H1 (cell line): ENCODE measurements around the gene C20orf144. TPM values are rescaled to one million over a fixed set of nuclear protein-coding genes. Genes with fewer than 3 reads are reported as not detected.

Experiments
- BCL11A ChIP-seq, 2 experiments: IDR thresholded peaks; one replicate each; pipeline ENCODE4 v1.6.1; 2011; ENCODE audit warnings: low read depth in 2 of 2, low read length in 2 of 2, mild to moderate bottlenecking in 2 of 2
- HDAC6 ChIP-seq: IDR thresholded peaks from one replicate; pipeline ENCODE4 v1.7.1; 2012; ENCODE audit warnings: low read depth, mild to moderate bottlenecking, inconsistent platforms, low read length, moderate library complexity
- KDM4A ChIP-seq: IDR thresholded peaks from one replicate; pipeline ENCODE4 v1.7.1; 2012; ENCODE audit warnings: low read depth, mild to moderate bottlenecking, moderate library complexity, low read length, inconsistent platforms; ENCODE audit not compliant: severe bottlenecking
- NANOG ChIP-seq: IDR thresholded peaks from 2 replicates; pipeline ENCODE4 v1.6.1; 2011; ENCODE audit warnings: low read length, low read depth, mild to moderate bottlenecking, inconsistent platforms; ENCODE audit not compliant: insufficient read depth, poor library complexity, severe bottlenecking
- RBBP5 ChIP-seq: IDR thresholded peaks from 2 replicates; pipeline ENCODE4 v1.7.1; 2012; ENCODE audit warnings: low read depth, mild to moderate bottlenecking, inconsistent platforms, low read length, moderate library complexity, borderline replicate concordance
- RNF2 ChIP-seq: fragments of 200-900, 300-1000 bp; sonication (generic); IDR thresholded peaks from 2 replicates; pipeline ENCODE4 v1.7.1; 2016; ENCODE audit warnings: borderline replicate concordance, low read depth, mild to moderate bottlenecking, antibody characterized with exemption, low read length; ENCODE audit not compliant: poor library complexity, severe bottlenecking; ENCODE audit errors: missing control alignments
- polyA plus RNA-seq, 7 experiments: library from polyadenylated mRNA; depleted of rRNA in 3 of 7; stranded (reverse) in 5 of 7; unstranded in 2 of 7; fragments of >200 nt in 5 of 7; fragments of 200-250 nt in 2 of 7; gene quantifications; 1 replicate in 5 of 7; 2 replicates in 1 of 7; 4 replicates in 1 of 7; pipeline versions ENCODE4 v1.2.1 to v1.2.3, GENCODE V29; 2011 to 2013; ENCODE audit warnings: missing spikeins in 2 of 7, mixed read lengths in 2 of 7
- total RNA-seq: library from RNA; stranded (reverse); fragmentation: NEBNext Ultra II Directional; extraction: Animal tissue kit (Norgen Biotek cat#: 25700); gene quantifications from 2 replicates; pipeline ENCODE4 v1.2.1, GENCODE V29; 2021

The C20orf144 gene
- total and polyA plus RNA-seq, 2 of the 8 experiments (the other 6 are each of a cell fraction or from before 2014, with no cell fraction given) = 0.21 to 0.24 TPM

DNA sequence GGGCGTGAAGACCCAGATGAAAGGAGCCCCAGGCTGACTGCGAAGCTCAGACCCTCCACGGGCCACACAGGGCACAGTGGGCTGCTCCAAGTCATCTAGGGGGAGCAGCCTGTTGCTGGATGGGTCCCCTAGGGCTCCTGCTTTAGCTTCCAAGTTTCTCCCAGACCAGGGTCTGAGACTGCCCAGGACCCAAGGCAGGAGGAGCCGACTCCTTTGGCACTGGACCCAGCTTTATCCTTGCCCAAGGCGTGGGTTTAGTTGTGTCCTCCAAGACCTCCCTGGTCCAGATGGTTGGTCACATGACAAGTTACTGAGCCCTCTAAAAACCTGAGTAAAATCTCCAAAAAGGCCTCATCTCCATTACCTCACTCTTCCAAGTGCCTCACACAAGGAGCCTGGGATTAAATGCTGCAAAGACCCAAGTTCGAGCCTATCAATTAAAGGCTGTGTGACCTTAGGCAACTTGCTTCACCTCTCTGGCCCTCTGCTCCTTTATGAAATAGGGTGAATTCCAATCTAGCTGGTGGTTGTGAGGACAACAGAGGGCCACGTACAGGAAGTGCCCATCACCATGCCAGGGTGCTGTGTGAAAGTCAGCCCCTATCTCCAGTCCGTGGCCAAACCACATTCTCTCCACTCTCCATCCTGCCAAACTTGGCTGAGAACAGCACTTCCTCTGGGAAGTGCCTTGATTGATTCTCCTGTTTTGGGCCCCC, 9.6 kb downstream of the C20orf144 start (continued):
- TF ChIP-seq RBBP5 (no peak), BCL11A (IDR thresholded peaks at IDR 0.05; ENCODE audit: low read depth in 2 of 2, low read length in 2 of 2) (no peak), KDM4A (no peak), RNF2 (no peak), HDAC6 (no peak), NANOG (no peak)
- TF ChIP-seq, all 59 proteins: peak for 0
